ENCODE results near the gene OR2AJ1.

The OR2AJ1 gene

GRCh38 chr1:247961791-247962190, 37.1 kb downstream of the OR2AJ1 start:
- DNase-seq (ENCODE audit: low read depth in 2 of 2, low spot score in 1 of 2), result no peak

GRCh38 chr1:247962911-247963588, 38.4 kb downstream of the OR2AJ1 start:
- no peak for DNase-seq (ENCODE audit: low read depth in 2 of 2, low spot score in 1 of 2)

- no peak for DNase-seq (ENCODE audit: low read depth in 2 of 2, low spot score in 1 of 2)
Measured at GRCh38 chr1:247964933-247965332, 40.2 kb downstream of the OR2AJ1 start, which contains the start of gene OR2AK2. Gene OR2AK2 (plus strand): TSS chr1:247965233. CDS start chr1:247965377, 144 bp downstream.

GRCh38 chr1:247966532-247967204, 42.0 kb downstream of the OR2AJ1 start:
- no peak for DNase-seq (ENCODE audit: low read depth in 2 of 2, low spot score in 1 of 2)

Measured in stimulated activated CD8-positive, alpha-beta memory T cell treated with anti-CD3 and anti-CD28 coated beads, Interleukin-4, amount 100 ng/mL, for 4 hours (primary cell).